Measurements from ENCODE around the gene C10orf90.
"Not testable (repeated sequence)": the region's sequence is repeated elsewhere in the genome, so short reads cannot be mapped to it uniquely, and the experiment has no call there.

The C10orf90 gene

GRCh38 chr10:126387041-126387921 is 283.2 kb downstream of the C10orf90 start:
- peak; percentile 56 for DNase-seq

DNA sequence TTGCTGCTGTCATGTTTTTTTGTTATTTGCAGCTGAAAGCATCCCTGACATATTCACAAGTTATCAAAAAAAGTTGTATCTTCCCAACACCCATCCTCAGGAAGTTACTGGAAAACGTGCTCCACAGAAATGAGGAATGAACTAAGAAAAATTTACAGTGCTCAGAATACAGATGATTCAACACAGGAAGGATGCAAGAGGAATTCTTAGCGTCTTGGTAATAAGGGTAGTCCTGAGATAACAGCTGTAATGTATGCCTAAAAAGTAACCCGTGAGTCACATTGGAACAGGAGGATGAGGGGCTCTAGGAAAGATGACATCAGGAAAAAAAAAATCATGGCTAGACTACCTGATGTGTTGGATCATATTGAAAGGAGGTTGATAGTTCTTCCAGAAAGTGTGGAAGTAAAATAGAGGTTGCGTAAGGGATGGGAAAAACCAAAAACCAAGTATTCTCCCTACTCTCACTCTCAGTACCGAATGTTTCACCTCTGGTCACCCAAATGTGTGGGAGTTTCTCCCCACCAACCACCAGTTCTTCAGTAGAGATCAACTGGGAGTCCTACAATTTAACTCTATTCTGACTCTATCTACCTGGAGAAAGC is 286.1 kb downstream of the C10orf90 start:
- DNase-seq = no peak

DNA sequence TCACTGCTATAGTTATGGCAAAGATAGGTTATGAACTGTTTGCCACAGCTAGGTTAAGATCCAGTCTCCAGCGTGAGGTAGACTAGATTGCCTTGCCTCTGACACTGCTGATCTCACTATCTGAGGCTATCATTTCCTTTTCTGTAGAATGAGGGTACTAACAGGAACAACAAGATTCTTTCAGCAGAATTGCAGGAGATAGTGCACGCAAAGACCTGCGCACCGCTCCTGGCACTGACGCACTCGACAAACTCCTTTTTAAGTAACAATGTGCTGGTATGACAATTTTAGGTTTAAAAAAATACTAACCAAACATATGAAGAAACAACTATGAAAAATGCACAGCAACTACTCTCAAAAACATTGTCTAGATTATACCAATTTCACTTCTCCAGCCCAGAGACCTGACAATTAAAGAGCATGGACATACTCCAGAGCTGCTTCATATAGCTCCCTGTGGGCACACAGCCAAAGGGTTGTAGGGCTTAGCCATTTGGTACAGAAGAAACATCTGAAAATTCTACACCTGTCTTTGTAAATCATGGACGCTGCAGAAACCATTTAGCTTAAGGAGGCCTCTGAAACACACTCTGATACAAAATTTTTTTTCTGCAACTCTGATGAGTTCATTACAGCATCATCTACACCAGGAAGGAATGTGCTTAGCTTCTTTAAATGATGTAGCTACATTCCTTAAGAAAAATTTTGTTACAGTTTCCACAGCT is 290.0 kb downstream of the C10orf90 start:
- DNase-seq = no peak

DNA sequence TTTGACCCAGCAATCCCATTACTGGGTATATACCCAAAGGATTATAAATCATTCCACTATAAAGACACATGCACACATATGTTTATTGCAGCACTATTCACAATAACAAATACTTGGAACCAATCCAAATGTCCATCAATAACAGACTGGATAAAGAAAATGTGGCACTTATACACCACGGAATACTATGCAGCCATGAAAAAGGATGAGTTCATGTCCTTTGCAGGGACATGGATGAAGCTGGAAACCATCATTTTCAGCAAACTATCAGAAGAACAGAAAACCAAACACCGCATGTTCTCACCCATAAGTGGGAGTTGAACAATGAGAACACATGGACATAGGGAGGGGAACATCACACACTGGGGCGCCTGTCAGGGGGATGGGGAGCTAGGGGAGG is 291.3 kb downstream of the C10orf90 start:
- not testable (repeated sequence) for DNase-seq

GRCh38 chr10:126376956-126377355 is 293.5 kb downstream of the C10orf90 start:
- no peak for DNase-seq

DNA sequence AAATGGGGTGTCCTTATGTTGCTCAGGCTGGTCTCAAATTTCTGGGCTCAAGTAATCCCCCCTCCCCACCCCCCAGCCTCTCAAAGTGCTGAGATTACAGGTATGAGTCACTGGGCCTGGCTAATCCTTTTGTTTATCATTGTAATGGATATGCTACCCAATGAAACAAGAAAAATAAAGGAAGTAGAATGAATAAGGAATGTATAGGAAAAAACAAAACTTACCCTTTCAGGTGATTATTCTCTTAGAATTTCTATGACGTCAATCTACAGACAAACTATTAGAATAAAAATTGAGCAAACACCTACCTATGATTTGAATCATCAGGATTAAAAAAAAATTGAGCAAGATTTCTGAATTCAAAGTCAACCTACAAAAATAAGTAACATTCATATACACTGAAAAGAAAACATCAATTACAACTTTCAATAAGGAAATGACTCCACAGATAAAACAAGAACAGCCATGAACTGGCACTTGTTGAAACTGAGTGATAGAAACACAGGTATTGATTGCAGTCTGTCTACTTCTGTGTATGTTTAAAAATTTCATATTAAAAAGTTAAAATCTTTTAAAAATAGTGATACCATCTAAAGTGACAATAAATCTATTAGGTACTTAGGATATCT is 294.5 kb downstream of the C10orf90 start:
- no peak for DNase-seq

GRCh38 chr10:126375299-126375698 is 295.2 kb downstream of the C10orf90 start:
- no peak for DNase-seq

Measured in NCI-H2171 treated with DMSO at 0.1 percent for 48 hours (cell line).